Stimulated activated CD8-positive, alpha-beta memory T cell treated with anti-CD3 and anti-CD28 coated beads, Interleukin-4, amount 100 ng/mL, for 48 hours (primary cell): ENCODE results near the gene SPATS2L.

Experiments used
- DNase-seq: peaks from one replicate; pipeline ENCODE4 v3.0.0-alpha.2; 2020

The SPATS2L gene

DNA sequence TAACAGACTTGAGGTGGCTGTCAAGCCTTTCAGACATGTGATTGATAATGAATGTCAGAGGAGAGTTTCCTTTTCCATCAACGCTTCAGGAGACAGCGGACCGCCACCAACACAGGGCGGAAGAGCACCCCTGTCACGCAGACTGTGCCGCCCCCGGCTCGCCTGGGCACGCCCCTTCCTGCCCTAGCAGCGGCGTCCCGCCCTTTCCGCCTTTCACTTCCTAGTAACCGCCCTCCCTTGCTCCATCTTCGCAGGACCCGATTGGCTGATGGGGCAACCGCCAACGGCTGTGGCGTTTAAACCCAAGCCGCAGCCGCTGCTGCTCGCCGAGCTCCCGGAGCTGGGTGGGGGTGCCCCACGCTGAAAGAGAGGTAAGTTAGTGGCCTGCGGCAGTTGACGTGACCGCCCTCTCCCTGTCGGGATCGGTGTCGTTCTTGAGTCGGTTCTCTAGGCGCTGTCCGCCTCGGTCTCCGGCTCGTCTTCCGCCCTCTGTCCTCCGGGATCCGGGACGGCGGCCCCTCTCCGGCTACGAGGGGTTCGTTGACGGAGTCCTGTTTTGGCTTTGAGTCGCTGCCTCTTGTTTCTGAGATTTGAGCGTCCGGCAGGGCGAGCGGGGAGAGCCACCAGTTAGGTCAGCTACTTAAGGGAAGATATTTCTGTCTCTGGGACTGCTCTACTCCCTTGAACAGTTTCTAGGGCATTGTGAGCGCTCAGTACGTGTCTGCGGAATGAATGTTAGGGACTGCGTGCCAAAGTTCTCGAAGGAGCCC is 219.6 kb downstream of the SPATS2L start, which contains the start of gene SGO2:
TSS of gene SGO2 (plus strand) at position 326 of the 770 bp plus-strand sequence. CDS start 6,769 bp downstream, outside the sequence.
- peak; percentile 97 for DNase-seq

DNA sequence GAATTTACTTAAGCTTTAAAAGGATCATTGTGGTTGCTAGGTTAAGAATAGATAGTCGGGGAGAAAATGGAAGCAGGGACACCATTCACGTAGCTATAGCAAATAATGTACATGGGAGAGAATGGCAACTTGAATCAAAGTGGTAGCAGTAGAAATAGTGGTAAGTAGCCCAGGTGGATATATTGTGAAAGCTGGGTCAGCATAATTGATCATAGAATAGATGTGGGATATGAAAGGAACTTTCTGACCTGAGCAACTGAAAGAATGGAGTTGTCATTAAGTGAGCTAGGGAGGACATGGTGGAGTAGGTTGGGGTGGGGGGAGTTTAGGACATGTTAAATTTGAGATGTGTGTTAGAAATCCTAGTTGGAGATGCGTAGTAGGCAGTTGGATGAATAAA is 221.7 kb downstream of the SPATS2L start:
- no peak for DNase-seq
